ENCODE results near the gene CDH3. TPM values are rescaled to one million over a fixed set of nuclear protein-coding genes. Genes with fewer than 3 reads are reported as not detected.

CDH3 gene
- total and polyA plus RNA-seq, 2 of the 13 experiments (the other 11 are each of a cell fraction or from before 2014, with no cell fraction given), result 0.11 TPM; not detected in 1

- H3K4me3 ChIP-seq (replicated peaks in 1 of 3; ENCODE audit: insufficient read depth in 1 of 3, low read depth in 2 of 3, low read length in 3 of 3), result no peak overlapping the region
- H4K20me1 ChIP-seq (ENCODE audit: insufficient read depth, low read length), result no peaks in the 10 kb centered on the region
- ChIA-PET CTCF (ENCODE audit: low intra/inter-chr PET ratio, low total read pairs) (no interaction called here), POLR2A (no interaction called here)
- intact Hi-C loops (cut with micrococcal nuclease; ENCODE audit: unreplicated experiment), result no loop called here
- H3K9ac ChIP-seq (ENCODE audit: insufficient read depth, low read depth, low read length), result no peak overlapping the region
- H3K27me3 ChIP-seq (ENCODE audit: control insufficient read depth in 1 of 2, insufficient read depth in 2 of 2, low read length in 2 of 2), result peaks cover 0 to under 1% of the 10 kb centered on the region in 2 experiments; a peak in 2 of 5 replicates
- WGBS (ENCODE audit: low lambda C conversion rate), result 21% methylated on average over 1 of the region's 1 CpG
- no peak overlapping the region for H3K27ac ChIP-seq (ENCODE audit: extremely low read length, insufficient read depth, low read length)
- no peak for FAIRE-seq
- H3K9me3 ChIP-seq (ENCODE audit: low read length), result no peaks in the 10 kb centered on the region
- in situ Hi-C loops (cut with HindIII; ENCODE audit: extremely low pct_ligation_motif_present, low pct_unique_long_range_greater_than_20kb), result no loop called here
- no peaks in the 10 kb centered on the region for H3K4me1 ChIP-seq (ENCODE audit: insufficient read depth, low read length)
- ATAC-seq, result no peak
- H3K79me2 ChIP-seq (ENCODE audit: insufficient read depth, low read length), result no peaks in the 10 kb centered on the region
- H2AFZ ChIP-seq (ENCODE audit: low read length), result no peak overlapping the region
- H3K36me3 ChIP-seq (replicated peaks in 1 of 2; ENCODE audit: control insufficient read depth in 1 of 2, insufficient read depth in 2 of 2, low read length in 2 of 2), result no peaks in the 10 kb centered on the region
- DNase-seq (ENCODE audit: low spot score), result no peak
- no TSS peak for BruUV-seq (replicated peaks)
- TF ChIP-seq HDAC6 (IDR thresholded peaks at IDR 0.05; ENCODE audit: low read depth, low read length) (no peak), ZNF616 (CRISPR knock-in tag; IDR thresholded peaks at IDR 0.05; ENCODE audit: low read depth) (no peak), NR2F1 (CRISPR knock-in tag; IDR thresholded peaks at IDR 0.05) (no peak), ATF2 (CRISPR knock-in tag; IDR thresholded peaks at IDR 0.05) (no peak), DMAP1 (CRISPR knock-in tag; IDR thresholded peaks at IDR 0.05) (no peak), TGIF2 (CRISPR knock-in tag; IDR thresholded peaks at IDR 0.05) (no peak), ARNT2 (CRISPR knock-in tag; IDR thresholded peaks at IDR 0.05; ENCODE audit: low read depth) (no peak), ZNF790 (CRISPR knock-in tag; IDR thresholded peaks at IDR 0.05; ENCODE audit: borderline replicate concordance) (no peak), SSRP1 (CRISPR knock-in tag; IDR thresholded peaks at IDR 0.05) (no peak), LBX2 (CRISPR knock-in tag; IDR thresholded peaks at IDR 0.05; ENCODE audit: borderline replicate concordance) (no peak)
- no peak overlapping the region for H3K4me2 ChIP-seq (ENCODE audit: low read depth, low read length)
Measured at GRCh38 chr16:68662035-68662434, 16.9 kb downstream of the CDH3 start.
